8988T (cell line): ENCODE measurements around the gene MAGEA8.
"Not testable (repeated sequence)": the region's sequence is repeated elsewhere in the genome, so short reads cannot be mapped to it uniquely, and the experiment has no call there.

ENCODE experiments used
- DNase-seq: peaks from one replicate; pipeline ENCODE4 v3.0.0; 2011

Gene MAGEA8

GRCh38 chrX:149881081-149881711 lies at the start of gene MAGEA8:
MAGEA8 (plus strand) TSS chrX:149881183; CDS start chrX:149884273, 3,090 bp downstream.
- DNase-seq = no peak

GRCh38 chrX:149831473-149831872 lies 49.5 kb upstream of the MAGEA8 start:
- DNase-seq = no peak

GRCh38 chrX:149836728-149837127 lies 44.3 kb upstream of the MAGEA8 start:
- DNase-seq = not testable (repeated sequence)

GRCh38 chrX:149837167-149837566 lies 43.8 kb upstream of the MAGEA8 start:
- no peak for DNase-seq

GRCh38 chrX:149837639-149838038 lies 43.3 kb upstream of the MAGEA8 start:
- no peak for DNase-seq

- DNase-seq = no peak
Observed at GRCh38 chrX:149841929-149842328, 39.1 kb upstream of the MAGEA8 start.

GRCh38 chrX:149845385-149845784 lies 35.6 kb upstream of the MAGEA8 start:
- DNase-seq = no peak

GRCh38 chrX:149846789-149847188 lies 34.2 kb upstream of the MAGEA8 start:
- DNase-seq = no peak

- DNase-seq = no peak
Observed at GRCh38 chrX:149848855-149849254, 32.1 kb upstream of the MAGEA8 start.

- no peak for DNase-seq
Observed at GRCh38 chrX:149849787-149850186, 31.2 kb upstream of the MAGEA8 start.

- DNase-seq = no peak
Observed at GRCh38 chrX:149851864-149852263, 29.1 kb upstream of the MAGEA8 start.

GRCh38 chrX:149853925-149854324 lies 27.1 kb upstream of the MAGEA8 start:
- no peak for DNase-seq

- DNase-seq = no peak
Observed at GRCh38 chrX:149858592-149858991, 22.4 kb upstream of the MAGEA8 start.

GRCh38 chrX:149860445-149860844 lies 20.5 kb upstream of the MAGEA8 start:
- DNase-seq = no peak

GRCh38 chrX:149865390-149865789 lies 15.6 kb upstream of the MAGEA8 start:
- no peak for DNase-seq

- no peak for DNase-seq
Observed at GRCh38 chrX:149867488-149867887, 13.5 kb upstream of the MAGEA8 start.

- DNase-seq = no peak
Observed at GRCh38 chrX:149870840-149871239, 10.1 kb upstream of the MAGEA8 start.

GRCh38 chrX:149871433-149871832 lies 9.6 kb upstream of the MAGEA8 start:
- DNase-seq = no peak

GRCh38 chrX:149871940-149872339 lies 9.0 kb upstream of the MAGEA8 start:
- no peak for DNase-seq

GRCh38 chrX:149877157-149877556 lies 3.8 kb upstream of the MAGEA8 start:
- no peak for DNase-seq

- DNase-seq = no peak
Observed at GRCh38 chrX:149877636-149878035, 3.3 kb upstream of the MAGEA8 start.

GRCh38 chrX:149890828-149891227 lies 9.8 kb downstream of the MAGEA8 start:
- not testable (repeated sequence) for DNase-seq

- no peak for DNase-seq
Observed at GRCh38 chrX:149898554-149898953, 17.6 kb downstream of the MAGEA8 start.

GRCh38 chrX:149903889-149904748 lies 23.1 kb downstream of the MAGEA8 start:
- DNase-seq = no peak
